SH-SY5Y (cell line): ENCODE data around the gene CNP.

Source experiments
- GATA2 ChIP-seq: IDR thresholded peaks from 2 replicates; pipeline ENCODE4 v1.6.1; 2011; ENCODE audit warnings: mild to moderate bottlenecking, low read depth, low read length
- GATA3 ChIP-seq: IDR thresholded peaks from 2 replicates; pipeline ENCODE4 v1.6.1; 2011; ENCODE audit warnings: low read depth, mild to moderate bottlenecking, low read length, moderate library complexity

- no peak for TF ChIP-seq GATA3
- TF ChIP-seq GATA2 = no peak
Measured at GRCh38 chr17:42023524-42024349, 57.1 kb downstream of the CNP start.
